Large intestine (tissue), 3 donors: ENCODE results near the gene MAF. TPM values are rescaled to one million over a fixed set of nuclear protein-coding genes. Genes with fewer than 3 reads are reported as not detected.

Source experiments
- DNase-seq, 2 donors: peaks; one replicate each; pipeline versions ENCODE4 v3.0.0 to v3.0.0-alpha.2; 2013
- H3K27ac ChIP-seq: one replicate; pipeline ENCODE4 v1.5.1; 2013; ENCODE audit warnings: low read length
- H3K27me3 ChIP-seq: 2 replicates; pipeline ENCODE4 v1.6.1; 2013; ENCODE audit warnings: low read length; ENCODE audit not compliant: control insufficient read depth, insufficient read depth
- H3K36me3 ChIP-seq: 2 replicates; pipeline ENCODE4 v1.6.1; 2013; ENCODE audit warnings: low read length; ENCODE audit not compliant: control insufficient read depth, insufficient read depth
- H3K4me1 ChIP-seq: one replicate; pipeline ENCODE4 v1.6.1; 2013; ENCODE audit warnings: low read length; ENCODE audit not compliant: control insufficient read depth, insufficient read depth
- H3K4me3 ChIP-seq: one replicate; pipeline ENCODE4 v1.5.1; 2013; ENCODE audit warnings: low read length
- H3K9me3 ChIP-seq: one replicate; pipeline ENCODE4 v1.6.1; 2013; ENCODE audit warnings: mild to moderate bottlenecking, low read depth, low read length, moderate library complexity; ENCODE audit not compliant: control insufficient read depth
- WGBS: methylation state at CpG from one replicate; pipeline ENCODE4 v1.1.5; 2013; ENCODE audit warnings: low lambda C conversion rate; ENCODE audit not compliant: insufficient coverage; 5-methylcytosine and 5-hydroxymethylcytosine counted together
- polyA plus RNA-seq: library from polyadenylated mRNA; unstranded; fragments of 120-200 nt; gene quantifications from one replicate; pipeline ENCODE4 v1.2.1, GENCODE V29; 2013

The MAF gene
- polyA plus RNA-seq, 1 donor: 224 TPM

GRCh38 chr16:79571903-79572535 lies 28.5 kb downstream of the MAF start:
- Histone ChIP-seq H3K27me3 (peaks cover 2% of the 10 kb centered on the region), H3K36me3 (no peaks in the 10 kb centered on the region), H3K9me3 (no peaks in the 10 kb centered on the region), H3K27ac (no peak overlapping the region), H3K4me3 (no peak overlapping the region), H3K4me1 (no peaks in the 10 kb centered on the region)
- no CpG with 5 or more reads among the region's 9 CpGs for WGBS
- no peak for DNase-seq

- Histone ChIP-seq H3K36me3 (no peaks in the 10 kb centered on the region), H3K4me3 (no peak overlapping the region), H3K4me1 (no peaks in the 10 kb centered on the region), H3K27ac (no peak overlapping the region), H3K9me3 (no peaks in the 10 kb centered on the region), H3K27me3 (peaks cover 2% of the 10 kb centered on the region)
- no peak for DNase-seq
- WGBS: 57% methylated on average over 5 of the region's 8 CpGs
Observed at GRCh38 chr16:79571065-79571902, 29.3 kb downstream of the MAF start.

- Histone ChIP-seq H3K36me3 (no peaks in the 10 kb centered on the region), H3K4me1 (peaks cover 16% of the 10 kb centered on the region), H3K4me3 (no peak overlapping the region), H3K9me3 (no peaks in the 10 kb centered on the region), H3K27ac (peak overlapping the region; percentile 82), H3K27me3 (no peaks in the 10 kb centered on the region)
- no CpG with 5 or more reads among the region's 6 CpGs for WGBS
- peak; percentile 73 to 88 for DNase-seq
Observed at GRCh38 chr16:79564671-79565107, 35.8 kb downstream of the MAF start.

GRCh38 chr16:79563921-79564320 lies 36.6 kb downstream of the MAF start:
- Histone ChIP-seq H3K27ac (peak overlapping the region; percentile 82), H3K9me3 (no peaks in the 10 kb centered on the region), H3K4me3 (no peak overlapping the region), H3K36me3 (no peaks in the 10 kb centered on the region), H3K27me3 (no peaks in the 10 kb centered on the region), H3K4me1 (peaks cover 16% of the 10 kb centered on the region)
- WGBS: 100% methylated on average over 1 of the region's 4 CpGs
- peak in 1 of 2 donors; percentile 18 for DNase-seq

GRCh38 chr16:79562166-79562823 lies 38.2 kb downstream of the MAF start:
- no peaks in the 10 kb centered on the region for H3K9me3 ChIP-seq
- 100% methylated on average over 1 of the region's 5 CpGs for WGBS
- no peaks in the 10 kb centered on the region for H3K36me3 ChIP-seq
- no peak overlapping the region for H3K4me3 ChIP-seq
- no peaks in the 10 kb centered on the region for H3K27me3 ChIP-seq
- H3K27ac ChIP-seq: no peak overlapping the region
- no peak for DNase-seq
- peaks cover 16% of the 10 kb centered on the region for H3K4me1 ChIP-seq

- Histone ChIP-seq H3K36me3 (no peaks in the 10 kb centered on the region), H3K4me3 (no peak overlapping the region), H3K27me3 (no peaks in the 10 kb centered on the region), H3K4me1 (peaks cover 19% of the 10 kb centered on the region), H3K9me3 (no peaks in the 10 kb centered on the region), H3K27ac (no peak overlapping the region)
- DNase-seq: no peak
- WGBS: no CpG with 5 or more reads among the region's 5 CpGs
Observed at GRCh38 chr16:79561729-79562128, 38.8 kb downstream of the MAF start.

GRCh38 chr16:79560923-79561322 lies 39.6 kb downstream of the MAF start:
- Histone ChIP-seq H3K27ac (no peak overlapping the region), H3K27me3 (no peaks in the 10 kb centered on the region), H3K4me3 (no peak overlapping the region), H3K4me1 (peaks cover 19% of the 10 kb centered on the region), H3K9me3 (no peaks in the 10 kb centered on the region), H3K36me3 (no peaks in the 10 kb centered on the region)
- DNase-seq: no peak
- WGBS: no CpG with 5 or more reads among the region's 1 CpG

- no CpG with 5 or more reads among the region's 2 CpGs for WGBS
- H3K4me1 ChIP-seq: peaks cover 19% of the 10 kb centered on the region
- DNase-seq: no peak
- no peaks in the 10 kb centered on the region for H3K9me3 ChIP-seq
- H3K4me3 ChIP-seq: no peak overlapping the region
- H3K36me3 ChIP-seq: no peaks in the 10 kb centered on the region
- H3K27me3 ChIP-seq: no peaks in the 10 kb centered on the region
- no peak overlapping the region for H3K27ac ChIP-seq
Observed at GRCh38 chr16:79560318-79560717, 40.2 kb downstream of the MAF start.

- H3K4me3 ChIP-seq: no peak overlapping the region
- peaks cover 12% of the 10 kb centered on the region for H3K4me1 ChIP-seq
- no peaks in the 10 kb centered on the region for H3K9me3 ChIP-seq
- no peak for DNase-seq
- no peaks in the 10 kb centered on the region for H3K27me3 ChIP-seq
- no peaks in the 10 kb centered on the region for H3K36me3 ChIP-seq
- 67% methylated on average over 1 of the region's 1 CpG for WGBS
- no peak overlapping the region for H3K27ac ChIP-seq
Observed at GRCh38 chr16:79559532-79559931, 41.0 kb downstream of the MAF start.

GRCh38 chr16:79557421-79557820 lies 43.1 kb downstream of the MAF start:
- H3K27ac ChIP-seq: no peak overlapping the region
- WGBS: no CpG with 5 or more reads among the region's 3 CpGs
- DNase-seq: peak; percentile 38 to 84
- H3K9me3 ChIP-seq: no peaks in the 10 kb centered on the region
- H3K4me1 ChIP-seq: peaks cover 3% of the 10 kb centered on the region
- no peaks in the 10 kb centered on the region for H3K27me3 ChIP-seq
- H3K36me3 ChIP-seq: no peaks in the 10 kb centered on the region
- no peak overlapping the region for H3K4me3 ChIP-seq
